Stimulated activated CD8-positive, alpha-beta memory T cell treated with anti-CD3 and anti-CD28 coated beads, Interleukin-4, amount 100 ng/mL, for 24 hours (primary cell): Measurements from ENCODE around the gene SYNE3.
A peak's percentile ranks its signal among the peaks of the same experiment; 100 is the strongest.

Experiments
- DNase-seq: peaks from one replicate; pipeline ENCODE4 v3.0.0-alpha.2; 2020; ENCODE audit warnings: low read depth

Gene SYNE3

DNA sequence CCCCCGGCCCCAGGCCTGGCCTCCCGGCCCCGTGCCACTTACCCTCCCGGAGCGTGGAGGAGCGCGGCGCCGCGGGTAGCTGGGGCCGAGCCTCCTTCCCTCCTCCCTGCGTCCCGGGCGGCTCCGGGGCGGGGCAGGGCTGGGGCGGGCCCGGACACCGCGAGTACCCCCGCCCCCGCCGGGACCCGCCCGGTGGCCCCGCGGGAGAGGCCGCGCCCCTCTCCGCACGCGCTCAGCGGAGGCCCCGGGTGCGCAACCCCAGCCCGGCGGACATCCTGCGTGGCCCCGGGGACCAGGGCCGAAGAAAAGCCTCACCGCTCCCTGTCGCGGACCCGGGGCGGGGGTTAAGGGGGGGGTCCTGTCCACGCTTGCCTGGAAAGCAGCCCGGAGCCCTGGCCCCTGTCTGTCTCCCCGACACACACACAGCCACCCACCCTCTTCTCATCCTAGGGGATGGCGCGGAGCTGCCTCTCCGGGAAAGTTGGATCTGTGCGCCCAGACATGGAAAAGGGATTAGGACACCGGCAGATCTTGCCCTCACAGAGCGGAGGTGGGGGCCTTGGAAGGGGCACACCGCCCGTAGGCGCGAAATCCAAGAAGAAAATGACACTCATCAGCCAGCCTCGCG is at the start of gene SYNE3:
Gene SYNE3 (minus strand): TSS at position 97 of the 628 bp plus-strand sequence. CDS start 40,829 bp downstream, outside the sequence.
- DNase-seq: no peak

- no peak for DNase-seq
Observed at GRCh38 chr14:95564060-95564459, 47.6 kb upstream of the SYNE3 start.

- no peak for DNase-seq
Observed at GRCh38 chr14:95562892-95563685, 46.6 kb upstream of the SYNE3 start.

DNA sequence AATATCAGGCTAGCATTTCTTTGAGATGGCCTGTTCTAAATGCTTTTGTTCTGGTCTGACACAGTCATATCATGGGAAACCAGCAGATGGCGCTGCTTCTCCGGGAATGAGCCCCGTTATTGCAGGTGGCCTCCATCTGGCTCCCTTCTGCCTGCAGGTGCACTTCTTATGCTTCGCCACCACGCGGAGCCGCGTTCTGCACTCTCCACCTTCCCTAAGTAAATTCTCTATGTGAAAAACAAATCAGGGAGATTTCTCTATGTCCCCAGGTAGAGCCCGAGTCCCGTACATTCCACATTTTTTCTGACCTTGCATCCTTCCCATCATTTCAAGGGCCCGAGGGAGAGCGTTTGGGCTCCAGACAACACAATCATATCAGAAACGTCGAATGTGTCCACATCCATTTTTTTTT is 44.6 kb upstream of the SYNE3 start:
- peak; percentile 76 for DNase-seq

- DNase-seq: no peak
Observed at GRCh38 chr14:95559203-95559602, 42.8 kb upstream of the SYNE3 start.

- no peak for DNase-seq
Observed at GRCh38 chr14:95557832-95558231, 41.4 kb upstream of the SYNE3 start.

DNA sequence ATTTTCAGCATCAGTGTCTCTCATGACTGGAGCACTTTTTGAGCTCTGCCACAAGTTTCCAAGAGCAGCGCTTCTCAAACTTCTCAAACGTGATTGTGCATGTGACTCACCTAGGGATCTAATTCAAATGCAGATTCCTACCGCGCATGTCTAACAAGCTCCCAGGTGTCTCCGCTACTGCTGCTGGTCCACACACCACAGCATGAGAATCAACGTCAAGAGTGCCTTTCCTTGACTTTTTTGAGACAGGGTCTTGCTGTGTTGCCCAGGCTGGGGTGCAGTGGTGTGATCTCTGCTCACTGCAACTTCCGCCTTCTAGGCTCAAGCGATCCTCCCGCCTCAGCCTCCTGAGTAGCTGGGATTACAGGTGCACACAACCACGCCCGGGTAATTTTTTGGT is 40.8 kb upstream of the SYNE3 start:
- no peak for DNase-seq

- no peak for DNase-seq
Observed at GRCh38 chr14:95555053-95555452, 38.6 kb upstream of the SYNE3 start.

DNA sequence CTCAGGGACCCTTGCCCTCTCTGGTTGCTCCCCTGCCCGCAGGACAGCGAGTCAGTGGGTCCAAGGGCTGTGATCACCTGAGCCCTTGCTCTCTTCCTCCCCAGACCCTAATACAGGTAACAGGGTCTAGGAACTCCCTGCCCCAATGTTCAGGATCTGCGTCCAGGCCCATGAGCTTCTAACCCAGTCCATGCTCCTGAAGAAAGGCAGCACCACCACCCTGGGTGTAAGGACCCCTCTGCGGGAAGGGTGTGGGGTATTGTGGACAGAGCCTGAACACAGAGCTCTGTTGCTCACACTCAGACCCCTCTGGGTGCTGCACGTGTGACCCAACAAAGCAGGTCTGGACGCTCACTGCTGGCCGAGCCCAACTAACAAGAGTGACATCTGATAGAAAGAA is 36.7 kb upstream of the SYNE3 start:
- no peak for DNase-seq

- DNase-seq: no peak
Observed at GRCh38 chr14:95551435-95551834, 35.0 kb upstream of the SYNE3 start.

DNA sequence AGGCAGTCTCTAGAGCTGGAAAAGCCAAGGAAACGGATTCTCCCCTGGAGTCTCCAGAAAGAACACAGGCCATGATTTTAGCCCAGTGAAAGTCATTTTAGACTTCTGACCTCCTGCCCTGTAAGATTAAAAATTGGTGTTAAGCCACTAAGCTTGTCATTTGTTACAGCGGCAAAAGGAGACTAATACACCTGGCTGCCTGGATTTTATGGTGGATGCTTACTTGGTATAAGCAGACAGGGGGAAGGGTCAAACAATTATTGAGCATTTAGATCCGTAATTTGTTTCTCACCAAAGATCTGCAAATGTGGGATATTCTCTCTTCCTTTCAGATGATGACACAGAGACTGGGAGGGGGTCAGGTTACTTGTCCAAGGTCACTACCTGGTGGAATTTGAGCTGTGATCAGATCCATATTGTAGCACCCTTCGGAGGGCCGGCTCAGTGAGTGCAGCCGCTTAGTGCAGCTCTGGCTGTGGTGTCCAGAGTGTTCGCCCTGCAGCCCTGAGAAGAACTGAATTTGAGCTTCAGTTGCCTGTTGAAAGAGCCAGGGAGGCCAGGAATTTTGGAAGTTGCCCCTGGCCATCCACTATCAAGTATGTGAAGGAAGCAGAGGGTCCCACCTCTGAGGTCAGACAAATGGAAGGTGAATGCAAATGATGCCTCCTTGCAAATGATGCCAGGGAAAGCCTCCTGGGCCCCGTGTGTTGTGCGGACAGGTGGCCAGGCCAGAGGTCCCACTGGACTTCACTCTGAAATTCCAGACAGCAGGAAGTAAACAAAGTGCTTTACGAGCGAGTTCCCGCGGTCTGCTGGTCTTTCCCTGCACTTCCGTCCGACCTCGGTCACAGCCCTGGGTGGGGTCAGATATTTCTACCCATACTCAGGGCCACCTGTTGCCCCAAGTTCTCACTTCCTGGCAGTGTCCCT is 33.5 kb upstream of the SYNE3 start:
- DNase-seq: no peak

DNA sequence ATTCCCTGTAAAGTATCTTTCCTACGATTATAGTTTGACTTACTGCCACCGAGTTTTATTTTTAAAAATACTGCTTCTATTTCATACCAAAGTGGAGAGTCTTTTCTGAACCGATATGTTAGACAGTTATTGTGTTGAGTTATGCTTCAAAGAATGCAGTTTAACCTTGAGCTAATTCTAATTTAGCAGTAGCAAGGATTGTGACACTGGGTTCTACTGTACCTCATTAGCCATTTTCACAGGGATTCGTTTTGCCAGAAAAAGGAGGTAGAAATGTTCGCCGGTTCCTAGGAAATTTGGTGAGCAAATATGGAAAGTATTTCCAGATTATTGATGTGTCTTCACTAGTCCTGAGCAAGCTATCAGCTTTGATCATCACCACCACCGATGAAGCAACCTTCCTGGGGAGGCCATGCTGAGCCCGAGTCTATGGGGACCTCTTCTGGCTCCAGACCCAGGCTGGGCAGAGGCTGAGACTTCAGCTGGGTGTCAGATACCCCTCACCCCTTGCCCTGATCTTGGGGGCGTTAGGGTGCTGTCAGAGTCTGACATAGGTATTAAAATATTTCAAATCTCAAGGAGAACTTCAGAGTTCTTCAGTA is 32.0 kb upstream of the SYNE3 start:
- no peak for DNase-seq

- DNase-seq: no peak
Observed at GRCh38 chr14:95547626-95548327, 31.3 kb upstream of the SYNE3 start.

GRCh38 chr14:95547272-95547625 is 30.8 kb upstream of the SYNE3 start:
- DNase-seq: no peak

GRCh38 chr14:95545515-95546168 is 29.2 kb upstream of the SYNE3 start:
- no peak for DNase-seq

GRCh38 chr14:95544588-95544987 is 28.1 kb upstream of the SYNE3 start:
- no peak for DNase-seq

DNA sequence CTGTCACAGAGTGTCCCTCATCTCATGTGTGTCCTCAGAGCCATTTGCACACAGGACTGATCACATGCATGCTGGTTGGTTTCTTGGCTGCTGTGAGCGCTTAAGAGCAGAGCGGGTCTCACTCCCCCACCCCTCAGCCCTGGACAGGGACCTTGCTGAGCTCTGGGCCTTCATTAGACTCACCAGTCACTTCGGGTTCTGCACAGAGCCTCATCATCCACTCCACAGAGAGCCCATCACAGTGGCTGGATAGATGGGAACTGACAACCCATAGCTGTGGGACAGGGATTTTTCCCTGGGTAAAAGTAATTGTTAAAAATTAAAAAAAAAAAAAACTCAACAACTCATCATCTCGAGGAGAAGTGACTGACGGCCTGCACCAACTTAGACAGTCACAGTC is 26.6 kb upstream of the SYNE3 start:
- no peak for DNase-seq

DNA sequence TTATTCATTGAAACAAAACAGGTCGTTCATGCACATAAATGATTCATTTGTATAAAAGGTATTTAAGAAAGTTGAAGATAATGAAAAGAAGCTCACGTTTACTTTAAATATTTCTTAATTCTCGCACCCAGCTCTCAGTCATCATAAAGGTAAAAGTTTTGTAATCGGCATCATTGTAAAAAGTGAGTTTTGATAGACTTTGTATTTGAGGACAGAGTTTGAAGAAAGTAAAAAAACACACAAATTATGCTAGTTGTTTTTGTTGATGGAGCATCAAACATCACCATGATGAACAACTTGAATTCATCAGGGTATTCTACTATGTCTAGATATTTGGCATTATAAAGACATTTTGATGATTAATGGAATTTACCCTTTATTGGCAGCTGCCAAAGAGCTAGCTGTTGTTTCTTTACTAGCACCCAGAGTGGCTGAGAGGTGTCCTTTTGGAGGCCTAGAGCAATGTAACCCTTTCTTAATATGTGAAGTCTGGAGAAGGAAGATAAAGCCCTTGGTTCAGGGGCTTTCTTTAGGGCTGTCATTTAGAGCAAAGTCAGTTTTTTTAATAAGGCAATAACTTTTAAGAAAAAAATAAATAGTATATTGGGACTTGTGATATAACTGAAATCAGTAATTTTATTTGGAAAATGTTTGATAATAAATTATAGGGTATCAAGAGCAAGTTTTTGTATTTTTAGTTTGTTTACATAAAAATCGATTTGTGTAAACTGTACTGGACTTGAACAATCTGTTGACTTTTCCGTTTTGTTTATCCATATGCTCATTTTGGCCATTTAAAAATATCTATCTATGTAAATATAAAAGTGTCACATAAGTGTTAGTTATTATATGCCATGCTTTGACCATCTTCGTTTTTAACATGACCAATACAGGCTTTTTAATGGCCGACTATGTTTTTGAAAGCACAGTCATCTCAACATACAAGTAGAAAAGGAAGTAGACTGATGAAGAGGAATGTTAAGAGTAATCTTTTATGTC is 25.8 kb upstream of the SYNE3 start:
- no peak for DNase-seq

DNA sequence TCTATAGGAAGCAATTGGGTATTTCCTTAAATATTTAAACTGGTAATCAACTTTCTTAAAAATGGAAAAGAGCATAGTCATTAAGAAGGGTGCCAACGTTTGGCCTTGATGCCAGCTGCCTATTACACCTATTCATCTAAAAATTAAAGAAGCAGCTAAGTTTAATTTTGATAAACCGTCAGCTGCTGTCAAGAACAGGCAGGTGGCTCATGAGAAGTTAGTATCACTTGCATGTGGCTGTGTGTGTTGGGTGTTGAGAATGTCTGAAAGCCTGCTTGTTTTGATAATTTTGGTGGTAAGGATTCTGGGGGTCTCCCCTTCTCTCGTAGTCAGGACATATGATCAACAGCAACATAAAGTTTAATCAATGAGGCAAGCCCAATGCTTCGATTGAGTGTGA is 24.9 kb upstream of the SYNE3 start:
- DNase-seq: no peak
